H1 (cell line): Measurements from ENCODE around the gene LYPD6B. TPM values are rescaled to one million over a fixed set of nuclear protein-coding genes. Genes with fewer than 3 reads are reported as not detected.

Experiments
- CTCF ChIA-PET: fragments of 300-600 bp; sonication (Branson Sonifier 250); formaldehyde crosslinking; loops from one replicate; lab custom pipeline; 2021; ENCODE audit not compliant: partially characterized antibody; lab: Charles Lee
- POLR2A ChIA-PET: fragments of 300-600 bp; sonication (Branson Sonifier 250); formaldehyde crosslinking; loops from one replicate; lab custom pipeline; 2021; ENCODE audit warnings: inconsistent platforms; ENCODE audit not compliant: partially characterized antibody; lab: Charles Lee
- DNase-seq, 2 experiments: peaks; one replicate each; pipeline versions ENCODE4 v3.0.0 to v3.0.0-alpha.2; 2010 to 2022; ENCODE audit warnings: low spot score in 2 of 2, low read depth in 1 of 2, mixed read lengths in 1 of 2
- FAIRE-seq: peaks from 2 replicates; lab custom pipeline; 2011; peaks lifted over from hg19 to GRCh38; lab: Jason Lieb, UNC
- H2AFZ ChIP-seq: 2 replicates; pipeline ENCODE4 v1.8.1; 2012; ENCODE audit warnings: low read length, inconsistent platforms
- H2AK5ac ChIP-seq: 2 replicates; pipeline ENCODE4 v1.6.1; 2013; ENCODE audit warnings: low read depth, low read length
- H2BK120ac ChIP-seq: replicated peaks from 2 replicates; pipeline ENCODE3; 2013; ENCODE audit warnings: low read depth, low read length, inconsistent platforms
- H2BK12ac ChIP-seq: 2 replicates; pipeline ENCODE4 v1.6.1; 2013; ENCODE audit warnings: low read depth, low read length
- H2BK15ac ChIP-seq: 2 replicates; pipeline ENCODE4 v1.6.1; 2013; ENCODE audit warnings: low read length
- H2BK20ac ChIP-seq: 2 replicates; pipeline ENCODE4 v1.6.1; 2013; ENCODE audit warnings: low read length
- H2BK5ac ChIP-seq: 2 replicates; pipeline ENCODE4 v1.6.1; 2013; ENCODE audit warnings: low read depth, low read length
- H3K14ac ChIP-seq: 2 replicates; pipeline ENCODE4 v1.6.1; 2013; ENCODE audit warnings: inconsistent platforms; ENCODE audit not compliant: insufficient read length
- H3K18ac ChIP-seq: 2 replicates; pipeline ENCODE4 v1.6.1; 2013; ENCODE audit warnings: low read length; ENCODE audit errors: extremely low read depth
- H3K23ac ChIP-seq: 2 replicates; pipeline ENCODE4 v1.6.1; 2013; ENCODE audit warnings: inconsistent platforms; ENCODE audit not compliant: insufficient read length
- H3K23me2 ChIP-seq: 2 replicates; pipeline ENCODE4 v1.6.1; 2013; ENCODE audit warnings: low read depth, low read length
- H3K27ac ChIP-seq: 2 replicates; pipeline ENCODE4 v1.6.1; 2011; ENCODE audit warnings: low read depth, low read length, inconsistent platforms
- H3K27me3 ChIP-seq, 4 experiments: replicated peaks in 1 of 4; 1 replicate in 1 of 4; 2 replicates in 3 of 4; pipeline versions ENCODE4 v1.6.1 to v1.8.1; 2011 to 2013; ENCODE audit warnings: low read length in 3 of 4, mild to moderate bottlenecking in 3 of 4, inconsistent platforms in 2 of 4, mixed read lengths in 2 of 4, moderate library complexity in 1 of 4; ENCODE audit not compliant: control insufficient read depth in 3 of 4, insufficient read depth in 3 of 4; ENCODE audit errors: extremely low read depth in 1 of 4
- H3K36me3 ChIP-seq, 4 experiments: 2 replicates each; pipeline versions ENCODE4 v1.6.1 to v1.8.1; 2011 to 2013; ENCODE audit warnings: mild to moderate bottlenecking in 4 of 4, low read length in 3 of 4, moderate library complexity in 2 of 4, control low read depth in 1 of 4, inconsistent platforms in 1 of 4; ENCODE audit not compliant: insufficient read depth in 4 of 4, control insufficient read depth in 2 of 4
- H3K4ac ChIP-seq: replicated peaks from 2 replicates; pipeline ENCODE3; 2013; ENCODE audit warnings: low read length, low read depth, mixed read lengths, inconsistent platforms; ENCODE audit not compliant: insufficient read length
- H3K4me1 ChIP-seq, 4 experiments: replicated peaks in 1 of 4; 1 replicate in 1 of 4; 2 replicates in 3 of 4; pipeline versions ENCODE4 v1.6.1 to v1.8.1; 2011 to 2013; ENCODE audit warnings: low read length in 3 of 4, inconsistent platforms in 2 of 4, mixed read lengths in 1 of 4; ENCODE audit not compliant: insufficient read depth in 4 of 4, control insufficient read depth in 3 of 4
- H3K4me2 ChIP-seq, 2 experiments: 2 replicates each; pipeline versions ENCODE4 v1.6.1 to v1.8.1; 2011 to 2013; ENCODE audit warnings: low read depth in 2 of 2, low read length in 2 of 2, control low read depth in 1 of 2, inconsistent platforms in 1 of 2, mild to moderate bottlenecking in 1 of 2; ENCODE audit not compliant: insufficient read depth in 1 of 2
- H3K4me3 ChIP-seq, 4 experiments: fragments of 200-600, 300-600 bp in 1 of 4; sonication (generic), shearing (Covaris generic), sonication (Bioruptor Twin) in 1 of 4; 2 replicates each; pipeline versions ENCODE4 v1.5.1 to v1.8.1; 2011 to 2016; ENCODE audit warnings: low read length in 4 of 4, low read depth in 3 of 4, control low read depth in 2 of 4, inconsistent platforms in 2 of 4, mild to moderate bottlenecking in 2 of 4, mixed read lengths in 1 of 4, moderate library complexity in 1 of 4; ENCODE audit not compliant: insufficient read depth in 2 of 4; ENCODE audit errors: extremely low read depth in 1 of 4
- H3K56ac ChIP-seq: replicated peaks from 2 replicates; pipeline ENCODE3; 2013; ENCODE audit warnings: low read depth, mild to moderate bottlenecking, mixed read lengths, low read length, inconsistent platforms; ENCODE audit not compliant: insufficient read length
- H3K79me1 ChIP-seq: 2 replicates; pipeline ENCODE4 v1.6.1; 2013; ENCODE audit warnings: low read depth, low read length, control low read depth
- H3K79me2 ChIP-seq, 2 experiments: 2 replicates each; pipeline versions ENCODE4 v1.6.1 to v1.8.1; 2012 to 2013; ENCODE audit warnings: low read length in 2 of 2, mild to moderate bottlenecking in 2 of 2, inconsistent platforms in 1 of 2; ENCODE audit not compliant: insufficient read depth in 2 of 2, control insufficient read depth in 1 of 2
- H3K9ac ChIP-seq, 4 experiments: replicated peaks in 1 of 4; 1 replicate in 1 of 4; 2 replicates in 3 of 4; pipeline versions ENCODE4 v1.6.1 to v1.8.1; 2011 to 2013; ENCODE audit warnings: low read depth in 3 of 4, low read length in 3 of 4, control low read depth in 2 of 4, mild to moderate bottlenecking in 2 of 4, moderate library complexity in 2 of 4, inconsistent platforms in 1 of 4; ENCODE audit errors: extremely low read depth in 1 of 4
- H3K9me3 ChIP-seq, 2 experiments: 2 replicates each; pipeline versions ENCODE4 v1.6.1 to v1.8.1; 2012 to 2013; ENCODE audit warnings: mild to moderate bottlenecking in 2 of 2, moderate library complexity in 2 of 2, control low read depth in 1 of 2, inconsistent platforms in 1 of 2, low read depth in 1 of 2, low read length in 1 of 2, mixed read lengths in 1 of 2; ENCODE audit not compliant: insufficient read depth in 2 of 2
- H4K20me1 ChIP-seq, 2 experiments: replicated peaks in 1 of 2; 2 replicates each; pipeline versions ENCODE3 to v1.8.1; 2011 to 2013; ENCODE audit warnings: inconsistent platforms in 2 of 2, low read length in 2 of 2, mild to moderate bottlenecking in 1 of 2; ENCODE audit not compliant: insufficient read depth in 2 of 2, control insufficient read depth in 1 of 2
- H4K5ac ChIP-seq: 2 replicates; pipeline ENCODE4 v1.6.1; 2013; ENCODE audit warnings: low read length, low read depth, mixed read lengths, inconsistent platforms; ENCODE audit not compliant: insufficient read length
- H4K8ac ChIP-seq: 2 replicates; pipeline ENCODE4 v1.8.0; 2013; ENCODE audit warnings: mild to moderate bottlenecking, moderate library complexity, low read length, inconsistent platforms; ENCODE audit not compliant: insufficient read depth; ENCODE audit errors: extremely low read depth
- H4K91ac ChIP-seq: replicated peaks from 2 replicates; pipeline ENCODE3; 2013; ENCODE audit warnings: low read length, mixed read lengths, inconsistent platforms; ENCODE audit not compliant: insufficient read length
- CBX5 ChIP-seq: fragments of 300-800, 300-1000 bp; sonication (generic); IDR thresholded peaks from 2 replicates; pipeline ENCODE4 v1.7.1; 2016; ENCODE audit warnings: antibody characterized with exemption, low read length, low read depth
- CBX8 ChIP-seq: fragments of 300-800, 300-1000 bp; sonication (generic); IDR thresholded peaks from 2 replicates; pipeline ENCODE4 v1.7.1; 2016; ENCODE audit warnings: low read depth, low read length, borderline replicate concordance
- CHD1 ChIP-seq: IDR thresholded peaks from 2 replicates; pipeline ENCODE4 v1.6.1; 2012; ENCODE audit warnings: low read depth, low read length, improper control_type of control experiment
- EP300 ChIP-seq, 2 experiments: IDR thresholded peaks; 1 replicate in 1 of 2; 2 replicates in 1 of 2; pipeline ENCODE4 v1.6.1; 2011 to 2012; ENCODE audit warnings: low read depth in 2 of 2, low read length in 2 of 2, mild to moderate bottlenecking in 2 of 2, borderline replicate concordance in 1 of 2, inconsistent platforms in 1 of 2, moderate library complexity in 1 of 2
- GABPA ChIP-seq: IDR thresholded peaks from 2 replicates; pipeline ENCODE4 v1.6.1; 2011; ENCODE audit warnings: mild to moderate bottlenecking, low read length, moderate library complexity, borderline replicate concordance; ENCODE audit not compliant: insufficient read depth
- JUN ChIP-seq: IDR thresholded peaks from 2 replicates; pipeline ENCODE4 v1.6.1; 2011; ENCODE audit warnings: low read depth, mild to moderate bottlenecking, improper control_type of control experiment, low read length
- JUND ChIP-seq: IDR thresholded peaks from 2 replicates; pipeline ENCODE4 v1.6.1; 2011; ENCODE audit warnings: mild to moderate bottlenecking, improper control_type of control experiment, low read length
- KDM1A ChIP-seq: fragments of 200-600, 300-600 bp; sonication (generic); IDR thresholded peaks from 2 replicates; pipeline ENCODE4 v1.7.1; 2016; ENCODE audit warnings: mild to moderate bottlenecking, low read length, borderline replicate concordance
- KDM4A ChIP-seq: IDR thresholded peaks from one replicate; pipeline ENCODE4 v1.7.1; 2012; ENCODE audit warnings: low read depth, mild to moderate bottlenecking, moderate library complexity, low read length, inconsistent platforms; ENCODE audit not compliant: severe bottlenecking
- PHF8 ChIP-seq: fragments of 200-600 bp; sonication (generic); conservative IDR thresholded peaks from 2 replicates; pipeline ENCODE4 v1.7.1; 2012; ENCODE audit warnings: low read depth, mild to moderate bottlenecking, inconsistent platforms, low read length, moderate library complexity
- POLR2A ChIP-seq, 2 experiments: IDR thresholded peaks; 1 replicate in 1 of 2; 2 replicates in 1 of 2; pipeline ENCODE4 v1.6.1; 2011; ENCODE audit warnings: low read depth in 2 of 2, low read length in 2 of 2, mild to moderate bottlenecking in 2 of 2; ENCODE audit errors: control extremely low read depth in 1 of 2
- POU5F1 ChIP-seq: IDR thresholded peaks from 2 replicates; pipeline ENCODE4 v1.6.1; 2011; ENCODE audit warnings: low read depth, mild to moderate bottlenecking, low read length, moderate library complexity
- SIRT6 ChIP-seq: IDR thresholded peaks from one replicate; pipeline ENCODE4 v1.7.1; 2012; ENCODE audit warnings: low read length, inconsistent platforms
- TEAD4 ChIP-seq: IDR thresholded peaks from 2 replicates; pipeline ENCODE4 v1.6.1; 2012; ENCODE audit warnings: low read depth, low read length, inconsistent platforms, mixed read lengths
- WGBS, 2 experiments: shearing (Covaris generic) in 1 of 2; methylation state at CpG; one replicate each; pipeline versions ENCODE4 v1.1.6 to v1.1.7; 2013 to 2015; ENCODE audit warnings: low lambda C conversion rate in 2 of 2, mixed read lengths in 2 of 2, inconsistent platforms in 1 of 2, low coverage in 1 of 2, missing lambda C conversion rate in 1 of 2; ENCODE audit not compliant: insufficient replicate concordance in 2 of 2, insufficient coverage in 1 of 2, insufficient read length in 1 of 2; ENCODE audit errors: extremely low coverage in 1 of 2, missing lambda C conversion rate in 1 of 2; 5-methylcytosine and 5-hydroxymethylcytosine counted together
- polyA plus RNA-seq, 7 experiments: library from polyadenylated mRNA; depleted of rRNA in 3 of 7; stranded (reverse) in 5 of 7; unstranded in 2 of 7; fragments of >200 nt in 5 of 7; fragments of 200-250 nt in 2 of 7; gene quantifications; 1 replicate in 5 of 7; 2 replicates in 1 of 7; 4 replicates in 1 of 7; pipeline versions ENCODE4 v1.2.1 to v1.2.3, GENCODE V29; 2011 to 2013; ENCODE audit warnings: missing spikeins in 2 of 7, mixed read lengths in 2 of 7
- total RNA-seq: library from RNA; stranded (reverse); fragmentation: NEBNext Ultra II Directional; extraction: Animal tissue kit (Norgen Biotek cat#: 25700); gene quantifications from 2 replicates; pipeline ENCODE4 v1.2.1, GENCODE V29; 2021
- TF ChIP-seq, protein P1 (sequence below): IDR thresholded peaks from 2 replicates; pipeline ENCODE4 v1.6.1; 2012; ENCODE audit warnings: inconsistent platforms

Gene LYPD6B
- total and polyA plus RNA-seq, 2 of the 8 experiments (the other 6 are each of a cell fraction or from before 2014, with no cell fraction given), result 2.2 to 3.5 TPM

DNA sequence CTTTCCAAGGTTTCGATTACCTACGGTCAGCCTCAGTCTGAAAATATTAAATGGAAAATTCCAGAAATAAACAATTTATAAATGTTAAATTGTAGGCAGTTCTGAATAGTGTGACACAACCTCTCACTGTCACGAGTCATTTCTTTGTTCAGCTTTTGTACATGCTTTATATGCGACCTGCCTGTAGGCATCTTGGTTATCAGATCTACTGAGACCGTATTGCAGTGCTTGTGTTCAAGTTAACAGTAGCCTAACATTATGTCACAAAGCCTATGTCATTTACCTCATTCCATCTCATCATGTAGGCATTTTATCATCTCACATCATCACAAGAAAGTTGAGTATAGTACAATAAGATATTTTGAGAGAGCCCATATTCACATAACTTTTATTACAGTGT lies 77.3 kb downstream of the LYPD6B start:
- FAIRE-seq, result no peak
- TF ChIP-seq, protein P1, sequence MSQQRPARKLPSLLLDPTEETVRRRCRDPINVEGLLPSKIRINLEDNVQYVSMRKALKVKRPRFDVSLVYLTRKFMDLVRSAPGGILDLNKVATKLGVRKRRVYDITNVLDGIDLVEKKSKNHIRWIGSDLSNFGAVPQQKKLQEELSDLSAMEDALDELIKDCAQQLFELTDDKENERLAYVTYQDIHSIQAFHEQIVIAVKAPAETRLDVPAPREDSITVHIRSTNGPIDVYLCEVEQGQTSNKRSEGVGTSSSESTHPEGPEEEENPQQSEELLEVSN, result no peak
- TF ChIP-seq JUN (no peak), KDM1A (no peak), POU5F1 (no peak), CBX8 (no peak), EP300 (IDR thresholded peaks at IDR 0.05; ENCODE audit: borderline replicate concordance in 1 of 2, low read depth in 2 of 2, low read length in 2 of 2) (no peak), POLR2A (IDR thresholded peaks at IDR 0.05; ENCODE audit: control extremely low read depth in 1 of 2, low read depth in 2 of 2, low read length in 2 of 2) (no peak), CBX5 (no peak), CHD1 (no peak), JUND (no peak), GABPA (no peak), SIRT6 (no peak), TEAD4 (no peak), PHF8 (no peak), KDM4A (no peak)

More for the DNA sequence above, 77.3 kb downstream of the LYPD6B start:
- WGBS, 2 experiments, result 90% methylated on average over 5 of the region's 5 CpGs; no CpG with 5 or more reads in 1 of the 2 experiments
- Histone ChIP-seq H2BK5ac (no peak overlapping the region), H3K14ac (no peak overlapping the region), H3K4ac (no peak overlapping the region), H3K79me2 (no peaks in the 10 kb centered on the region), H4K91ac (no peak overlapping the region), H3K9ac (no peak overlapping the region), H3K9me3 (no peaks in the 10 kb centered on the region), H2BK20ac (no peak overlapping the region), H4K8ac (no peak overlapping the region), H3K36me3 (no peaks in the 10 kb centered on the region), H3K79me1 (no peaks in the 10 kb centered on the region), H2BK120ac (no peak overlapping the region), H3K27me3 (no peaks in the 10 kb centered on the region), H3K4me2 (no peak overlapping the region), H3K23ac (no peak overlapping the region), H3K4me1 (no peaks in the 10 kb centered on the region), H2BK15ac (no peak overlapping the region), H3K18ac (no peak overlapping the region), H3K23me2 (no peaks in the 10 kb centered on the region; the same call in 1 of the 2 replicates), H3K27ac (no peak overlapping the region), H2AK5ac (no peak overlapping the region), H4K20me1 (no peaks in the 10 kb centered on the region), H4K5ac (no peak overlapping the region), H3K56ac (no peak overlapping the region), H2BK12ac (no peak overlapping the region), H3K4me3 (no peak overlapping the region), H2AFZ (no peak overlapping the region)
- no peak for DNase-seq
- ChIA-PET POLR2A (no interaction called here), CTCF (no interaction called here)
